Hindlimb muscle (tissue), 1 donor: ENCODE results near the gene RERGL. TPM values are rescaled to one million over a fixed set of nuclear protein-coding genes. Genes with fewer than 3 reads are reported as not detected.

ENCODE experiments used
- polyA plus RNA-seq: library from polyadenylated mRNA; unstranded; fragments of 120-200 nt; gene quantifications from one replicate; pipeline ENCODE4 v1.2.1, GENCODE V29; 2013; ENCODE audit not compliant: insufficient read length

The RERGL gene
- polyA plus RNA-seq, 1 donor = 0.21 TPM

Other genes with a start within 250 kb of the RERGL start
- gene PIK3C2G, start 171.3 kb upstream of the RERGL start, polyA plus RNA-seq = 0.12 TPM